A673 (cell line): ENCODE results near the gene ZNF813. TPM values are rescaled to one million over a fixed set of nuclear protein-coding genes. Genes with fewer than 3 reads are reported as not detected.

Source experiments
- BruUV-seq: library from RNA; stranded (reverse); fragments of 400-500 nt; replicated peaks from 2 replicates; lab custom pipeline; 2021; lab: Mats Ljungman, UMichigan
- CTCF ChIA-PET: fragments of 300-600 bp; sonication (Branson Sonifier 250); formaldehyde crosslinking; loops from one replicate; lab custom pipeline; 2022; ENCODE audit warnings: antibody characterized with exemption; lab: Charles Lee
- POLR2A ChIA-PET: fragments of 300-600 bp; sonication (Branson Sonifier 250); formaldehyde crosslinking; loops from one replicate; lab custom pipeline; 2022; ENCODE audit warnings: antibody characterized with exemption; ENCODE audit not compliant: low non-redundant PET; lab: Charles Lee
- DNase-seq: peaks from one replicate; pipeline ENCODE4 v3.0.0-alpha.2; 2015; ENCODE audit warnings: low spot score
- H3K27ac ChIP-seq: fragments of 200-600 bp; sonication (generic); 2 replicates; pipeline ENCODE4 v1.5.1; 2016; ENCODE audit warnings: mixed run types, low read depth, mild to moderate bottlenecking, mixed read lengths, antibody characterized with exemption, low read length; ENCODE audit not compliant: poor library complexity, severe bottlenecking
- H3K27me3 ChIP-seq: fragments of 200-600 bp; sonication (generic); replicated peaks from 2 replicates; pipeline ENCODE4 v1.6.1; 2017; ENCODE audit warnings: mixed run types, low read depth, mild to moderate bottlenecking, mixed read lengths, antibody characterized with exemption, low read length; ENCODE audit not compliant: insufficient read depth, poor library complexity
- H3K36me3 ChIP-seq: fragments of 200-600 bp; sonication (generic); 2 replicates; pipeline ENCODE4 v1.6.1; 2016; ENCODE audit warnings: mixed run types, mild to moderate bottlenecking, mixed read lengths, antibody characterized with exemption, low read length; ENCODE audit not compliant: insufficient read depth, poor library complexity, severe bottlenecking
- H3K4me1 ChIP-seq: fragments of 200-600 bp; sonication (generic); 2 replicates; pipeline ENCODE4 v1.6.1; 2017; ENCODE audit warnings: mixed run types, mild to moderate bottlenecking, mixed read lengths, antibody characterized with exemption, low read length; ENCODE audit not compliant: insufficient read depth, poor library complexity, severe bottlenecking
- H3K4me3 ChIP-seq: fragments of 200-600 bp; sonication (generic); 2 replicates; pipeline ENCODE4 v1.5.1; 2016; ENCODE audit warnings: low read depth, mixed run types, mild to moderate bottlenecking, mixed read lengths, low read length; ENCODE audit not compliant: poor library complexity, severe bottlenecking
- H3K9me3 ChIP-seq: fragments of 200-600 bp; sonication (generic); 2 replicates; pipeline ENCODE4 v1.6.1; 2016; ENCODE audit warnings: mixed run types, low read depth, mild to moderate bottlenecking, mixed read lengths, antibody characterized with exemption, low read length; ENCODE audit not compliant: poor library complexity, severe bottlenecking
- EZH2 ChIP-seq: fragments of 200-600 bp; sonication (generic); IDR thresholded peaks from 2 replicates; pipeline ENCODE4 v1.6.1; 2017; ENCODE audit warnings: borderline replicate concordance, low read depth, mild to moderate bottlenecking, mixed read lengths, antibody characterized with exemption, low read length; ENCODE audit not compliant: poor library complexity, severe bottlenecking
- intact Hi-C: fragments of 100-400 bp; cut with micrococcal nuclease; formaldehyde crosslinking; loops from one replicate; pipeline ENCODE4 v1.10.0; 2022; ENCODE audit not compliant: unreplicated experiment
- total RNA-seq: library from RNA; stranded (reverse); gene quantifications from 2 replicates; pipeline ENCODE4 v1.2.3, GENCODE V29; 2021
- TF ChIP-seq, protein P1 (sequence below): fragments of 300-800, 200-600 bp; sonication (generic); conservative IDR thresholded peaks from 2 replicates; pipeline ENCODE4 v1.5.1; 2017; ENCODE audit warnings: low read depth, mild to moderate bottlenecking, antibody characterized with exemption, low read length, moderate library complexity, mixed read lengths

Gene ZNF813
- total RNA-seq, 1 experiment from 2014 or later, result 5.6 TPM

DNA sequence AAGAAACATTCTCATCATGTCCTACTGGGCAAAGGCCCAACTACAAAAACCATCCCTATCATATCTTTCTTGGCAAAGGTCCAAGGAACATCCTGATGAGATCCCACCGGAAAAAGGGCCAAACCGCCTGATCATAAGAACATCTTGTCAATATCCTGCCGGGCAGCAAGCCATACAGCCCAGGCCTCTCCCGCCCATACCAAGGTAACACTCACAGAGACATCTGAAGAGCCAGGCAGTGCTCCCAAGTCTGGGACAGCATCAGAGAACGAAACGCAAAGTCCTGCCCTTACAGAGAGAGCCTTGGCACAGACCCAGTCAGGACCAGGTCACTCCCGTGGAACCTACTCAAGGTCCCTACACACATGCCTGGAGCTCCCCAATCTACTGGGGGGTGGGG lies 51.9 kb downstream of the ZNF813 start:
- DNase-seq, result no peak
- H3K36me3 ChIP-seq, result no peaks in the 10 kb centered on the region
- POLR2A ChIA-PET, result no interaction called here
- H3K9me3 ChIP-seq, result peaks cover 10% of the 10 kb centered on the region
- no peak overlapping the region for H3K4me3 ChIP-seq
- intact Hi-C loops, result no loop called here
- no TSS peak for BruUV-seq
- H3K4me1 ChIP-seq, result no peaks in the 10 kb centered on the region
- TF ChIP-seq, protein P1, sequence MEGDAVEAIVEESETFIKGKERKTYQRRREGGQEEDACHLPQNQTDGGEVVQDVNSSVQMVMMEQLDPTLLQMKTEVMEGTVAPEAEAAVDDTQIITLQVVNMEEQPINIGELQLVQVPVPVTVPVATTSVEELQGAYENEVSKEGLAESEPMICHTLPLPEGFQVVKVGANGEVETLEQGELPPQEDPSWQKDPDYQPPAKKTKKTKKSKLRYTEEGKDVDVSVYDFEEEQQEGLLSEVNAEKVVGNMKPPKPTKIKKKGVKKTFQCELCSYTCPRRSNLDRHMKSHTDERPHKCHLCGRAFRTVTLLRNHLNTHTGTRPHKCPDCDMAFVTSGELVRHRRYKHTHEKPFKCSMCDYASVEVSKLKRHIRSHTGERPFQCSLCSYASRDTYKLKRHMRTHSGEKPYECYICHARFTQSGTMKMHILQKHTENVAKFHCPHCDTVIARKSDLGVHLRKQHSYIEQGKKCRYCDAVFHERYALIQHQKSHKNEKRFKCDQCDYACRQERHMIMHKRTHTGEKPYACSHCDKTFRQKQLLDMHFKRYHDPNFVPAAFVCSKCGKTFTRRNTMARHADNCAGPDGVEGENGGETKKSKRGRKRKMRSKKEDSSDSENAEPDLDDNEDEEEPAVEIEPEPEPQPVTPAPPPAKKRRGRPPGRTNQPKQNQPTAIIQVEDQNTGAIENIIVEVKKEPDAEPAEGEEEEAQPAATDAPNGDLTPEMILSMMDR, result no peak
- TF ChIP-seq EZH2, result no peak
- no peaks in the 10 kb centered on the region for H3K27me3 ChIP-seq
- CTCF ChIA-PET, result no interaction called here
- no peak overlapping the region for H3K27ac ChIP-seq

DNA sequence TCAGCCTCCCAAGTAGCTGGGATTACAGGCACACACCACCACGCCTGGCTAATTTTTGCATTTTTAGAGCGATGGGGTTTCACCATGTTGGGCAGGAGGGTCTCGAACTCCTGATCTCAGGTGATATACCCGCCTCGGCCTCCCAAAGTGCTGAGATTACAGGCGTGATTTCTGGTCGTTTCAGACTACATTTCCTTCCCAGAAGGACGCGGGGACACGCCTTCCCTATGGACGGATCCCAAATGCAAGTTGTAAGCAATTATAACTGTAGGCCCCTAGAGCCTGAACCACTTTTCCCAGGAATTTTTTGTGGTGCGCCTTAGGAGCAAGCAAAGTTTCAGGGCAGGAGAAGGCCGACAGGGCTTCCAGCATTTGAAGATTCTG lies 52.6 kb downstream of the ZNF813 start:
- TF ChIP-seq EZH2, result no peak
- TF ChIP-seq, protein P1, result no peak
- Histone ChIP-seq H3K27ac (peak overlapping the region; percentile 68), H3K9me3 (peaks cover 10% of the 10 kb centered on the region), H3K36me3 (no peaks in the 10 kb centered on the region), H3K4me1 (no peaks in the 10 kb centered on the region), H3K27me3 (no peaks in the 10 kb centered on the region), H3K4me3 (peak overlapping the region; percentile 83)
- no peak for DNase-seq
- CTCF ChIA-PET, result no interaction called here
- intact Hi-C loops, result no loop called here
- POLR2A ChIA-PET, result no interaction called here
- BruUV-seq, result no TSS peak

DNA sequence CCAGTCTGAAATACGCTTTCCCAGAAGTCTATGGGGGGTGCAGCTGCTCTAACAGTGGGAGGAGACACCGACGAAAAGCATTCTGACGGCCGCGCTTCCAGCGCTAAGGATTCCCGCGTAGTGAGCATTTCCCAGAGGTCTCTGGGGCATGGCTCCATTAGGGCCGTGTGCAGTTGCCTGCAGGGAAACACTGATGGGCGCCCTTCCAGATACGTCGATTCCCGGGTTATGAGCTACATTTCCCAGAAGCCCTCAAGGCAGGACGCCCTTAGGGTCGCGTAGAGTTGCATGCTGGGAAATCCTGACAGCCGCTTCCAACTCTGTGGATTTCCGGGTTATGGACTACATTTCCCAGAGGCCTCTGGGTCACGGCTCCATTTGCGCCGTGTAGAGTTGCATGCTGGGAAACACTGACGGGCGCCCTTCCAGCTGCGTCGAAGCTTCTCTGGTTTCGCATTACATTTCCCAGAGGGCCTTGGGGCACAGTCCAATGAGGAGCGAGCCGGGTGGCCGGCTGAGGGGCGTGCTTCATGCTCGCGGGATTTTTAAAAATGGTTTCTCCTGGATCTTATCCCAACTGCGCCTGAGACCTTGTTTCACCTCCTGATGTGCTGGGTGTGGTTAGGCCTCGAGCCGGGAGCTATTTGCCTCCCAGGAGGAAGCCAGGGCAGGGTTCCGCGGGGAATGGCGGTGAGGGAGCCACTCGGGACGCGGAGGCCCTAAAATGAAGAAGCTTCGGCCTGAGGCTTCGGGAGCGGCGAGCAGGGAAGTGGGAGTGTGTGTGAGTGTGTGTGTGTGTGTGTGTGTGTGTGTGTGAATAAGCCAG lies 53.2 kb downstream of the ZNF813 start:
- H3K9me3 ChIP-seq, result peaks cover 12% of the 10 kb centered on the region
- peak overlapping the region; percentile 68 for H3K27ac ChIP-seq
- CTCF ChIA-PET, result interaction anchor here (0.6 kb wide), 1 partner anchor 451 kb away, joined by 6 read pairs; no protein-coding TSS in a partner anchor
- TF ChIP-seq, protein P1, result no peak
- no peak for TF ChIP-seq EZH2
- POLR2A ChIA-PET, result no interaction called here
- peak; percentile 99 for DNase-seq
- intact Hi-C loops, result no loop called here
- H3K36me3 ChIP-seq, result no peaks in the 10 kb centered on the region
- H3K4me3 ChIP-seq, result peak overlapping the region; percentile 83
- no peaks in the 10 kb centered on the region for H3K27me3 ChIP-seq
- no TSS peak for BruUV-seq
- H3K4me1 ChIP-seq, result no peaks in the 10 kb centered on the region
